ENCODE results near the gene TTC27. TPM values are rescaled to one million over a fixed set of nuclear protein-coding genes. Genes with fewer than 3 reads are reported as not detected.
"Not testable (repeated sequence)": the region's sequence is repeated elsewhere in the genome, so short reads cannot be mapped to it uniquely, and the experiment has no call there.

The TTC27 gene
- total and polyA plus RNA-seq, 10 of the 15 experiments (the other 5 are each of a cell fraction or from before 2014, with no cell fraction given), result 20.4 to 34.9 (median 26.0) TPM

DNA sequence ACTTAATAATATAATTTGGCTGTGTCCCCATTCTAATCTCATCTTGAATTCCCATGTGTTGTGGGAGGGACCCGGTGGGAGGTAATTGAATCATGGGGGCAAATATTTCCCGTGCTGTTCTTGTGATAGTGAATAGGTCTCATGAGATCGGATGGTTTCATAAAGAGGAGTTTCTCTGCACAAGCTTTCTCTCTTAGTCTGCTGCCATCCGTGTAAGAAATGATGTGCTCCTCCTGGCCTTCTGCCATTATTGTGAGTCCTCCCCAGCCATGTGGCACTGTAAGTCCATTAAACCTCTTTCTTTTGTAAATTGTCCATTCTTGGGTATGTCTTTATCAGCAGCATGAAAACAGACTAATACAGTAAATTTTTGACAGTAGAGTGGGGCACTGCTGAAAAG is 216.4 kb downstream of the TTC27 start:
- H3K4me2 ChIP-seq (ENCODE audit: control insufficient read depth, insufficient read depth), result no peak overlapping the region
- DNase-seq (ENCODE audit: low read depth, low spot score) (no peak), ATAC-seq (no peak), FAIRE-seq (no peak)
- no peak for TF ChIP-seq ZNF274 (IDR thresholded peaks at IDR 0.05; ENCODE audit: insufficient read depth, insufficient read length)
- ChIA-PET SMC1A (ENCODE audit: uncharacterized antibody, unreplicated experiment) (no interaction called here), POLR2A (no interaction called here), CTCF (no interaction called here), RAD21 (ENCODE audit: unreplicated experiment) (no interaction called here)
- H3K27ac ChIP-seq (ENCODE audit: control insufficient read depth, insufficient read depth), result no peak overlapping the region
- H4K20me1 ChIP-seq (ENCODE audit: control insufficient read depth, insufficient read depth), result no peaks in the 10 kb centered on the region
- H2AFZ ChIP-seq (ENCODE audit: control insufficient read depth, low read depth, low read length), result no peak overlapping the region
- no peak overlapping the region for H3K9ac ChIP-seq (ENCODE audit: control insufficient read depth, insufficient read depth, low read length)
- in situ Hi-C loops (cut with MboI) (no loop called here), intact Hi-C loops (cut with micrococcal nuclease; ENCODE audit: unreplicated experiment) (no loop called here)
- no peak overlapping the region for H3K4me3 ChIP-seq
- H3K9me3 ChIP-seq (replicated peaks; ENCODE audit: control insufficient read depth, insufficient read depth, low read length), result no peaks in the 10 kb centered on the region; the same call in 2 of the 3 replicates
- no peaks in the 10 kb centered on the region for H3K79me2 ChIP-seq (ENCODE audit: control insufficient read depth, insufficient read depth, low read length)
- no peaks in the 10 kb centered on the region for H3K4me1 ChIP-seq (ENCODE audit: control insufficient read depth, insufficient read depth, low read length)
- H3K36me3 ChIP-seq (ENCODE audit: control insufficient read depth in 2 of 2, insufficient read depth in 2 of 2, low read length in 1 of 2), result no peaks in the 10 kb centered on the region
- BruUV-seq (replicated peaks), result no TSS peak
- 26% methylated on average over 4 of the region's 4 CpGs for WGBS (ENCODE audit: insufficient coverage, insufficient replicate concordance, low lambda C conversion rate, missing lambda C conversion rate)
- no peaks in the 10 kb centered on the region for H3K27me3 ChIP-seq (replicated peaks in 1 of 2; ENCODE audit: control insufficient read depth in 2 of 2, insufficient read depth in 2 of 2, low read length in 1 of 2)

DNA sequence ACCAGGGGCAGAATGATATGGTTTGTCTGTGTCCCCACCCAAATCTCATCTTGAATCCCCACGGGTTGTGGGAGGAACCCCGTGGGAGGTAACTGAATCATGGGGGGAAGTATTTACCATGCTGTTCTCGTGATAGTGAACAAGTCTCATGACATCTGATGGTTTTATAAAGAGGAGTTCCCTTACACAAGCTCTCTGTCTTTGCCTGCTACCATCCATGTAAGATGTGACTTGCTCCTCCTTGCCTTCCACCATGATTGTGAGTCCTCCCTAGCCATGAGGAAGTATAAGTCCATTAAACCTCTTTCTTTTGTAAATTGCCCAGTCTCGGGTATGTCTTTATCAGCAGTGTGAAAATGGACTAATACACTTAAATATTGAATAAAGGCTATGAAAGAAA is 218.4 kb downstream of the TTC27 start:
- H3K4me2 ChIP-seq (ENCODE audit: control insufficient read depth, insufficient read depth); ATAC-seq; H3K27ac ChIP-seq (ENCODE audit: control insufficient read depth, insufficient read depth); intact Hi-C loops (cut with micrococcal nuclease; ENCODE audit: unreplicated experiment); CTCF ChIA-PET; RAD21 ChIA-PET (ENCODE audit: unreplicated experiment); H4K20me1 ChIP-seq (ENCODE audit: control insufficient read depth, insufficient read depth); in situ Hi-C loops (cut with MboI); POLR2A ChIA-PET; H3K9me3 ChIP-seq (replicated peaks; ENCODE audit: control insufficient read depth, insufficient read depth, low read length); H3K4me1 ChIP-seq (ENCODE audit: control insufficient read depth, insufficient read depth, low read length); H3K27me3 ChIP-seq (replicated peaks in 1 of 2; ENCODE audit: control insufficient read depth in 2 of 2, insufficient read depth in 2 of 2, low read length in 1 of 2); SMC1A ChIA-PET (ENCODE audit: uncharacterized antibody, unreplicated experiment); H3K4me3 ChIP-seq; H2AFZ ChIP-seq (ENCODE audit: control insufficient read depth, low read depth, low read length); H3K79me2 ChIP-seq (ENCODE audit: control insufficient read depth, insufficient read depth, low read length); H3K9ac ChIP-seq (ENCODE audit: control insufficient read depth, insufficient read depth, low read length); DNase-seq (ENCODE audit: low read depth, low spot score); H3K36me3 ChIP-seq (ENCODE audit: control insufficient read depth in 2 of 2, insufficient read depth in 2 of 2, low read length in 1 of 2); BruUV-seq (replicated peaks); FAIRE-seq: not testable (repeated sequence)
- 11% methylated on average over 4 of the region's 4 CpGs for WGBS (ENCODE audit: insufficient coverage, insufficient replicate concordance, low lambda C conversion rate, missing lambda C conversion rate)

DNA sequence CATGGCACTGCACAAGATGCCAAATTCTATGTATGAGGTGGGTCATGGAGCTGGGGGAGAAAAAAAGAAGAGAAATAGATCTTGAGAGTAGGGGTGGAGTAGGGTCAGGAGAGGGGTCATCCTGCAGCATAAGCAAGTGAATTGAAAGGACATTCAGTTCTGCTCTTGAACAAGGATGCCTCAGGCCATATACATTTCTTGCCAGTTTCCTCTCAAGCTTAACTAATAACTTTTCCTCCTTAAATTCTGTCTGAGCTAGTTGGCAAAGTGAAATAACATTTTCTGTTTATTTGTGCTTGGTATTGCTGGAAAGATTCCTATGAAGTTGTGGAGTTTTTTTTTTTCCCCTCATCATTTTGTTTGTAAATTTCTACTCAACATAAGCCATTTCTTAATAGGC is 219.9 kb downstream of the TTC27 start:
- Histone ChIP-seq H3K79me2 (ENCODE audit: control insufficient read depth, insufficient read depth, low read length) (no peaks in the 10 kb centered on the region), H3K36me3 (ENCODE audit: control insufficient read depth in 2 of 2, insufficient read depth in 2 of 2, low read length in 1 of 2) (no peaks in the 10 kb centered on the region), H4K20me1 (ENCODE audit: control insufficient read depth, insufficient read depth) (no peaks in the 10 kb centered on the region), H3K9me3 (replicated peaks; ENCODE audit: control insufficient read depth, insufficient read depth, low read length) (no peaks in the 10 kb centered on the region; the same call in 2 of the 3 replicates), H2AFZ (ENCODE audit: control insufficient read depth, low read depth, low read length) (no peak overlapping the region), H3K27me3 (replicated peaks in 1 of 2; ENCODE audit: control insufficient read depth in 2 of 2, insufficient read depth in 2 of 2, low read length in 1 of 2) (no peaks in the 10 kb centered on the region), H3K4me2 (ENCODE audit: control insufficient read depth, insufficient read depth) (no peak overlapping the region), H3K27ac (ENCODE audit: control insufficient read depth, insufficient read depth) (no peak overlapping the region), H3K9ac (ENCODE audit: control insufficient read depth, insufficient read depth, low read length) (no peak overlapping the region), H3K4me1 (ENCODE audit: control insufficient read depth, insufficient read depth, low read length) (no peaks in the 10 kb centered on the region), H3K4me3 (no peak overlapping the region)
- ATAC-seq (no peak), DNase-seq (ENCODE audit: low read depth, low spot score) (no peak), FAIRE-seq (no peak)
- RAD21 ChIA-PET (ENCODE audit: unreplicated experiment), result no interaction called here
- in situ Hi-C loops (cut with MboI) (no loop called here), intact Hi-C loops (cut with micrococcal nuclease; ENCODE audit: unreplicated experiment) (no loop called here)
- POLR2A ChIA-PET, result no interaction called here
- BruUV-seq (replicated peaks), result no TSS peak
- SMC1A ChIA-PET (ENCODE audit: uncharacterized antibody, unreplicated experiment), result interaction anchor here (1.7 kb wide), 1 partner anchor 21 kb away, joined by 4 read pairs; no protein-coding TSS in a partner anchor
- CTCF ChIA-PET, result no interaction called here
- TF ChIP-seq MYC (IDR thresholded peaks at IDR 0.05; ENCODE audit: insufficient read depth, insufficient read length, insufficient replicate concordance, low read length, severe bottlenecking) (no peak), MXI1 (IDR thresholded peaks at IDR 0.05; ENCODE audit: low read depth, low read length) (no peak)
- TF ChIP-seq, protein P1, sequence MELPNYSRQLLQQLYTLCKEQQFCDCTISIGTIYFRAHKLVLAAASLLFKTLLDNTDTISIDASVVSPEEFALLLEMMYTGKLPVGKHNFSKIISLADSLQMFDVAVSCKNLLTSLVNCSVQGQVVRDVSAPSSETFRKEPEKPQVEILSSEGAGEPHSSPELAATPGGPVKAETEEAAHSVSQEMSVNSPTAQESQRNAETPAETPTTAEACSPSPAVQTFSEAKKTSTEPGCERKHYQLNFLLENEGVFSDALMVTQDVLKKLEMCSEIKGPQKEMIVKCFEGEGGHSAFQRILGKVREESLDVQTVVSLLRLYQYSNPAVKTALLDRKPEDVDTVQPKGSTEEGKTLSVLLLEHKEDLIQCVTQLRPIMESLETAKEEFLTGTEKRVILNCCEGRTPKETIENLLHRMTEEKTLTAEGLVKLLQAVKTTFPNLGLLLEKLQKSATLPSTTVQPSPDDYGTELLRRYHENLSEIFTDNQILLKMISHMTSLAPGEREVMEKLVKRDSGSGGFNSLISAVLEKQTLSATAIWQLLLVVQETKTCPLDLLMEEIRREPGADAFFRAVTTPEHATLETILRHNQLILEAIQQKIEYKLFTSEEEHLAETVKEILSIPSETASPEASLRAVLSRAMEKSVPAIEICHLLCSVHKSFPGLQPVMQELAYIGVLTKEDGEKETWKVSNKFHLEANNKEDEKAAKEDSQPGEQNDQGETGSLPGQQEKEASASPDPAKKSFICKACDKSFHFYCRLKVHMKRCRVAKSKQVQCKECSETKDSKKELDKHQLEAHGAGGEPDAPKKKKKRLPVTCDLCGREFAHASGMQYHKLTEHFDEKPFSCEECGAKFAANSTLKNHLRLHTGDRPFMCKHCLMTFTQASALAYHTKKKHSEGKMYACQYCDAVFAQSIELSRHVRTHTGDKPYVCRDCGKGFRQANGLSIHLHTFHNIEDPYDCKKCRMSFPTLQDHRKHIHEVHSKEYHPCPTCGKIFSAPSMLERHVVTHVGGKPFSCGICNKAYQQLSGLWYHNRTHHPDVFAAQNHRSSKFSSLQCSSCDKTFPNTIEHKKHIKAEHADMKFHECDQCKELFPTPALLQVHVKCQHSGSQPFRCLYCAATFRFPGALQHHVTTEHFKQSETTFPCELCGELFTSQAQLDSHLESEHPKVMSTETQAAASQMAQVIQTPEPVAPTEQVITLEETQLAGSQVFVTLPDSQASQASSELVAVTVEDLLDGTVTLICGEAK (IDR thresholded peaks at IDR 0.05; ENCODE audit: borderline replicate concordance), result no peak
